HepG2 (cell line): Measurements from ENCODE around the gene EPB41L1. TPM values are rescaled to one million over a fixed set of nuclear protein-coding genes. Genes with fewer than 3 reads are reported as not detected.
A peak's percentile ranks its signal among the peaks of the same experiment; 100 is the strongest.

Experiments used
- ATAC-seq: fragments of 200-7000 bp; cut with Tn5 transposase; 3 replicates; pipeline ENCODE4 v1.9.1; 2020; ENCODE audit warnings: mild to moderate bottlenecking, moderate library complexity
- BruUV-seq: library from RNA; stranded (reverse); fragments of 400-500 nt; replicated peaks from 2 replicates; lab custom pipeline; 2021; lab: Mats Ljungman, UMichigan
- CTCF ChIA-PET: fragments of 300-600 bp; formaldehyde crosslinking; extraction: SDS; loops from one replicate; lab custom pipeline; 2021; ENCODE audit warnings: low total read pairs, inconsistent platforms, low intra/inter-chr PET ratio; lab: Yijun Ruan, JAX
- POLR2A ChIA-PET: fragments of 350-600 bp; sonication (Branson Sonifier 250); formaldehyde crosslinking; loops from one replicate; lab custom pipeline; 2020; ENCODE audit warnings: antibody characterized with exemption, inconsistent platforms; lab: Yijun Ruan, JAX
- DNase-seq: peaks from one replicate; pipeline ENCODE4 v3.0.0-alpha.2; 2015; ENCODE audit warnings: low spot score
- FAIRE-seq: peaks from 3 replicates; lab custom pipeline; 2011; peaks lifted over from hg19 to GRCh38; lab: Jason Lieb, UNC
- H2AFZ ChIP-seq: one replicate; pipeline ENCODE4 v1.6.1; 2011; ENCODE audit warnings: low read length, inconsistent platforms
- H3K27ac ChIP-seq: fragments of 300-600 bp; 3 replicates; pipeline ENCODE4 v1.8.0; 2011; ENCODE audit warnings: mixed run types, mild to moderate bottlenecking, mixed read lengths, low read length, inconsistent platforms; ENCODE audit not compliant: insufficient read depth; ENCODE audit errors: extremely low read length
- H3K27me3 ChIP-seq, 2 experiments: fragments of 200-600 bp in 1 of 2; 2 replicates in 1 of 2; 3 replicates in 1 of 2; pipeline versions ENCODE4 v1.6.0 to v1.8.0; 2011; ENCODE audit warnings: low read length in 2 of 2, mild to moderate bottlenecking in 2 of 2, moderate library complexity in 2 of 2, inconsistent platforms in 1 of 2; ENCODE audit not compliant: insufficient read depth in 2 of 2, control insufficient read depth in 1 of 2
- H3K36me3 ChIP-seq, 2 experiments: fragments of 200-600 bp in 1 of 2; replicated peaks in 1 of 2; 2 replicates in 1 of 2; 3 replicates in 1 of 2; pipeline versions ENCODE4 v1.5.1 to v1.8.0; 2011; ENCODE audit warnings: low read length in 2 of 2, inconsistent platforms in 1 of 2; ENCODE audit not compliant: insufficient read depth in 2 of 2, control insufficient read depth in 1 of 2
- H3K4me1 ChIP-seq: 2 replicates; pipeline ENCODE4 v1.5.1; 2012; ENCODE audit warnings: low read length, inconsistent platforms; ENCODE audit not compliant: insufficient read depth
- H3K4me2 ChIP-seq: 2 replicates; pipeline ENCODE4 v1.6.0; 2011; ENCODE audit warnings: low read depth, low read length, inconsistent platforms
- H3K4me3 ChIP-seq, 3 experiments: fragments of 200-600 bp in 1 of 3; sonication (generic), shearing (Covaris generic) in 1 of 3; replicated peaks in 1 of 3; 2 replicates each; pipeline ENCODE4 v1.5.1; 2011 to 2016; ENCODE audit warnings: low read length in 3 of 3, inconsistent platforms in 2 of 3, low read depth in 2 of 3, mild to moderate bottlenecking in 2 of 3, control low read depth in 1 of 3, mixed read lengths in 1 of 3; ENCODE audit not compliant: insufficient read depth in 1 of 3
- H3K79me2 ChIP-seq: one replicate; pipeline ENCODE4 v1.6.1; 2011; ENCODE audit warnings: low read length, inconsistent platforms; ENCODE audit not compliant: insufficient read depth
- H3K9ac ChIP-seq: 2 replicates; pipeline ENCODE4 v1.6.0; 2011; ENCODE audit warnings: mild to moderate bottlenecking, low read depth, low read length, inconsistent platforms; ENCODE audit not compliant: insufficient read depth
- H3K9me3 ChIP-seq: 2 replicates; pipeline ENCODE4 v1.5.1; 2012; ENCODE audit warnings: mild to moderate bottlenecking, low read length
- H4K20me1 ChIP-seq: 2 replicates; pipeline ENCODE4 v1.6.0; 2011; ENCODE audit warnings: inconsistent platforms, mild to moderate bottlenecking, low read length, moderate library complexity; ENCODE audit not compliant: insufficient read depth
- FOSL1 ChIP-seq: sonication (generic); formaldehyde crosslinking; IDR thresholded peaks from 2 replicates; pipeline ENCODE4 v1.9.0; 2021; ENCODE audit warnings: missing genetic modification reagents, borderline replicate concordance
- MAFG ChIP-seq: sonication (generic); formaldehyde crosslinking; IDR thresholded peaks from 2 replicates; pipeline ENCODE4 v1.5.1; 2020; ENCODE audit warnings: mild to moderate bottlenecking, missing genetic modification reagents
- MIXL1 ChIP-seq: IDR thresholded peaks from 2 replicates; pipeline ENCODE4 v1.6.1; 2016
- WGBS: methylation state at CpG from one replicate; pipeline ENCODE4 v1.1.6; 2017; ENCODE audit warnings: low lambda C conversion rate; 5-methylcytosine and 5-hydroxymethylcytosine counted together
- in situ Hi-C: cut with HindIII; loops from 2 replicates; pipeline ENCODE4 v1.10.0; 2017; ENCODE audit warnings: low pct_unique_long_range_greater_than_20kb; ENCODE audit not compliant: extremely low pct_ligation_motif_present
- intact Hi-C: fragments of 100-400 bp; cut with micrococcal nuclease; formaldehyde crosslinking; loops from one replicate; pipeline ENCODE4 v1.10.0; 2022; ENCODE audit not compliant: unreplicated experiment
- polyA plus RNA-seq, 8 experiments: library from polyadenylated mRNA; depleted of rRNA in 3 of 8; stranded (reverse) in 7 of 8; unstranded in 1 of 8; fragments of >200 nt; fragmentation: Illumina TruSeq in 4 of 8; extraction: Trizol in 4 of 8; gene quantifications; 2 replicates each; pipeline versions ENCODE4 v1.2.1 to v1.2.3, GENCODE V29; 2011 to 2016; ENCODE audit warnings: low read depth in 4 of 8, missing spikeins in 1 of 8, mixed read lengths in 1 of 8; ENCODE audit not compliant: insufficient read depth in 1 of 8
- total RNA-seq, 5 experiments: library from RNA; depleted of rRNA; stranded (reverse); fragments of >200 nt; fragmentation: Illumina TruSeq; extraction: Trizol; gene quantifications; 2 replicates each; pipeline ENCODE4 v1.2.3, GENCODE V29; 2016; ENCODE audit warnings: low read depth in 1 of 5

Gene EPB41L1
- total and polyA plus RNA-seq, 2 of the 13 experiments (the other 11 are each of a cell fraction or from before 2014, with no cell fraction given), result 16.7 to 39.0 TPM

DNA sequence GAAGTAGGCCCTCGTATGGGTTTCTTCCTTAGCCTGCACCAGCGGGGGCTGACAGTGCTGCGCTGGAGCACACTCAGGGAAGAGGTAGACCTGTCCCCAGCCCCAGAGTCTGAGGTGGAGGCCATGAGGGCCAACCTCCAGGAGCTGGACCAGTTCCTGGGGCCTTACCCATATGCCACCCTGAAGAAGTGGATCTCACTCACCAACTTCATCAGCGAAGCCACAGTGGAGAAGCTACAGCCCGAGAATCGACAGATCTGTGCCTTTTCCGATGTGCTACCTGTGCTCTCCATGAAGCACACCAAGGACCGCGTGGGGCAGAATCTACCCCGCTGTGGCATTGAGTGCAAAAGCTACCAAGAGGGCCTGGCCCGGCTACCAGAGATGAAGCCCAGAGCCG is 85.5 kb downstream of the EPB41L1 start:
- Histone ChIP-seq H3K27me3 (no peaks in the 10 kb centered on the region; a peak in 1 of 5 replicates), H4K20me1 (no peaks in the 10 kb centered on the region), H3K4me3 (no peak overlapping the region), H3K27ac (no peak overlapping the region), H3K9ac (no peak overlapping the region), H3K9me3 (no peaks in the 10 kb centered on the region), H2AFZ (no peak overlapping the region), H3K79me2 (peaks cover 40% of the 10 kb centered on the region), H3K4me2 (no peak overlapping the region), H3K4me1 (peaks cover 28% of the 10 kb centered on the region), H3K36me3 (peaks cover 32 to 53% of the 10 kb centered on the region in 2 experiments)
- FAIRE-seq (no peak), ATAC-seq (no peak), DNase-seq (no peak)
- ChIA-PET POLR2A (no interaction called here), CTCF (no interaction called here)
- in situ Hi-C loops, result no loop called here
- TF ChIP-seq FOSL1 (CRISPR knock-in tag), result peak; percentile 22; the same call in 1 of the 2 replicates
- no peak for TF ChIP-seq MAFG (CRISPR knock-in tag)
- BruUV-seq, result no TSS peak
- intact Hi-C loops, result no loop called here
- 97% methylated on average over 8 of the region's 12 CpGs for WGBS

GRCh38 chr20:36241678-36242077 is 87.1 kb downstream of the EPB41L1 start:
- Histone ChIP-seq H3K4me3 (no peak overlapping the region), H3K36me3 (peaks cover 46 to 69% of the 10 kb centered on the region in 2 experiments), H3K9me3 (no peaks in the 10 kb centered on the region), H3K79me2 (peaks cover 36% of the 10 kb centered on the region), H3K27me3 (no peaks in the 10 kb centered on the region; a peak in 1 of 5 replicates), H3K9ac (no peak overlapping the region), H4K20me1 (no peaks in the 10 kb centered on the region), H2AFZ (no peak overlapping the region), H3K27ac (no peak overlapping the region), H3K4me1 (peaks cover 23% of the 10 kb centered on the region)
- FAIRE-seq (no peak), ATAC-seq (no peak), DNase-seq (no peak)
- in situ Hi-C loops, result no loop called here
- intact Hi-C loops, result no loop called here
- no TSS peak for BruUV-seq
- ChIA-PET POLR2A (no interaction called here), CTCF (no interaction called here)
- 91% methylated on average over 4 of the region's 4 CpGs for WGBS
- no peak for TF ChIP-seq MIXL1
- TF ChIP-seq, all 625 proteins: peak for 0
- H3K4me2 ChIP-seq, result no peak overlapping the region
